Measurements from ENCODE around the gene PIK3CD.
A peak's percentile ranks its signal among the peaks of the same experiment; 100 is the strongest.

The PIK3CD gene

DNA sequence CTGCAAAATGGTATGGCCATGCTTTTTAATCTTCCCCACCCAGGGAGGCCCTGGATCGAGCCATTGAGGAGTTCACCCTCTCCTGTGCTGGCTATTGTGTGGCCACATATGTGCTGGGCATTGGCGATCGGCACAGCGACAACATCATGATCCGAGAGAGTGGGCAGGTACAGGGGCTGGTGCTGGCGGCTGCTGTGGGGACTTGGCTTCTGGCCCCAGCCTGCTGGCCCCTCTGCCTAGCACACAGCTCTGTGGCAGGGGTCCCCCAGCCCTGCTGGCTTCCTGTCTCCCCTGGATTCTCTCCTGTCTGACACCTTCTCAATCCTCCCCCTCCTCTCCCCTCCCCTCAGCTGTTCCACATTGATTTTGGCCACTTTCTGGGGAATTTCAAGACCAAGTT is 72.4 kb downstream of the PIK3CD start:
- H3K4me2 ChIP-seq (ENCODE audit: low read length): no peak overlapping the region
- peaks cover 5% of the 10 kb centered on the region; the same call in 1 of the 2 replicates for H3K9me3 ChIP-seq (ENCODE audit: low read length)
- H3F3A ChIP-seq (ENCODE audit: insufficient read depth, low read length): 0 out of 2 replicates have a peak, but pooled peaks cover 3% of the 10 kb centered on the region
- no peak overlapping the region for H3K4me3 ChIP-seq (ENCODE audit: low read depth, low read length, poor library complexity, severe bottlenecking)
- H3K4me1 ChIP-seq (ENCODE audit: insufficient read depth, low read length, severe bottlenecking): peaks cover 22% of the 10 kb centered on the region
- no peaks in the 10 kb centered on the region for H3K27me3 ChIP-seq (ENCODE audit: insufficient read depth, low read length)
- H3K36me3 ChIP-seq (ENCODE audit: insufficient read depth, low read length): peaks cover 63% of the 10 kb centered on the region
- no peaks in the 10 kb centered on the region for H3K79me2 ChIP-seq (ENCODE audit: insufficient read depth, low read length)
- H3K27ac ChIP-seq (ENCODE audit: low read depth, low read length, poor library complexity, severe bottlenecking): no peak overlapping the region
- H3K9ac ChIP-seq (ENCODE audit: low read length): no peak overlapping the region
- H3K9me2 ChIP-seq (ENCODE audit: low read depth, low read length): no peaks in the 10 kb centered on the region
- no peaks in the 10 kb centered on the region for H4K20me1 ChIP-seq (ENCODE audit: insufficient read depth, low read length)
- TF ChIP-seq EZH2 (IDR thresholded peaks at IDR 0.05; ENCODE audit: borderline replicate concordance, low read length): no peak
- no peak overlapping the region for H2AFZ ChIP-seq (ENCODE audit: low read length)

DNA sequence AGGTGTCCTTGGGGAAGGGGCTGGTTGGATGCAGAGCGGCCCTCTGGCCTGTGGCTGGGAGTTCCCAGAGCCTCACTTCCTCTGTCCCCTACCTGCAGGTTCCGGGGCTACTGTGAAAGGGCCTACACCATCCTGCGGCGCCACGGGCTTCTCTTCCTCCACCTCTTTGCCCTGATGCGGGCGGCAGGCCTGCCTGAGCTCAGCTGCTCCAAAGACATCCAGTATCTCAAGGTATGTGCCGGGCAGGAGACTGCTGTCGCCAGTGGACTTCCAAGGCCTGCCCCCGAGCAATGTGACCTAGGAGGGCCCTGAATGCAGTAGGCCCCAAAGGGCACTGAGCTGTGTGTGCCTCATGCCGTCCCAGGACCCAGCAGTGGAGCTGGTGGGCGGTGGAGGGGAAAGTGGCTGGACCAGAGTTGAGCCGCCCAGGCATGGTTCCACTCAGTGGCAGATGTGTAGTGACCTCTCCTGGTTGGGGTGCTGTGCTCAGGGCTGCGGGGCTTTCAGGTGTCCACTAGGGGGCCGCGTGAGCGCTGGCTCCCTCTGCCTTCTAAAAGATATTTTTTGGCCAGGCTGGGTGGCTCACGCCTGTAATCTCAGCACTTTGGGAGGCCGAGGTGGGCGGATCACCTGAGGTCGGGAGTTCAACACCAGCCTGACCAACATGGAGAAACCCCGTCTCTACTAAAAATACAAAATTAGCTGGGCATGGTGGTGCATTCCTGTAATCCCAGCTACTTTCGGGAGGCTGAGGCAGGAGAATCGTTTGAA is 73.4 kb downstream of the PIK3CD start:
- Histone ChIP-seq H2AFZ (ENCODE audit: low read length) (no peak overlapping the region), H3K79me2 (ENCODE audit: insufficient read depth, low read length) (no peaks in the 10 kb centered on the region), H3K9ac (ENCODE audit: low read length) (no peak overlapping the region), H4K20me1 (ENCODE audit: insufficient read depth, low read length) (no peaks in the 10 kb centered on the region), H3K4me3 (ENCODE audit: low read depth, low read length, poor library complexity, severe bottlenecking) (no peak overlapping the region), H3K27me3 (ENCODE audit: insufficient read depth, low read length) (no peaks in the 10 kb centered on the region), H3K4me2 (ENCODE audit: low read length) (no peak overlapping the region), H3K9me2 (ENCODE audit: low read depth, low read length) (no peaks in the 10 kb centered on the region), H3F3A (ENCODE audit: insufficient read depth, low read length) (0 out of 2 replicates have a peak, but pooled peaks cover 3% of the 10 kb centered on the region), H3K9me3 (ENCODE audit: low read length) (peaks cover 5% of the 10 kb centered on the region; the same call in 1 of the 2 replicates), H3K36me3 (ENCODE audit: insufficient read depth, low read length) (peaks cover 69% of the 10 kb centered on the region), H3K4me1 (ENCODE audit: insufficient read depth, low read length, severe bottlenecking) (peaks cover 13% of the 10 kb centered on the region), H3K27ac (ENCODE audit: low read depth, low read length, poor library complexity, severe bottlenecking) (peak overlapping the region; percentile 23)
- no peak for TF ChIP-seq EZH2 (IDR thresholded peaks at IDR 0.05; ENCODE audit: borderline replicate concordance, low read length)
- TF ChIP-seq, protein P1, sequence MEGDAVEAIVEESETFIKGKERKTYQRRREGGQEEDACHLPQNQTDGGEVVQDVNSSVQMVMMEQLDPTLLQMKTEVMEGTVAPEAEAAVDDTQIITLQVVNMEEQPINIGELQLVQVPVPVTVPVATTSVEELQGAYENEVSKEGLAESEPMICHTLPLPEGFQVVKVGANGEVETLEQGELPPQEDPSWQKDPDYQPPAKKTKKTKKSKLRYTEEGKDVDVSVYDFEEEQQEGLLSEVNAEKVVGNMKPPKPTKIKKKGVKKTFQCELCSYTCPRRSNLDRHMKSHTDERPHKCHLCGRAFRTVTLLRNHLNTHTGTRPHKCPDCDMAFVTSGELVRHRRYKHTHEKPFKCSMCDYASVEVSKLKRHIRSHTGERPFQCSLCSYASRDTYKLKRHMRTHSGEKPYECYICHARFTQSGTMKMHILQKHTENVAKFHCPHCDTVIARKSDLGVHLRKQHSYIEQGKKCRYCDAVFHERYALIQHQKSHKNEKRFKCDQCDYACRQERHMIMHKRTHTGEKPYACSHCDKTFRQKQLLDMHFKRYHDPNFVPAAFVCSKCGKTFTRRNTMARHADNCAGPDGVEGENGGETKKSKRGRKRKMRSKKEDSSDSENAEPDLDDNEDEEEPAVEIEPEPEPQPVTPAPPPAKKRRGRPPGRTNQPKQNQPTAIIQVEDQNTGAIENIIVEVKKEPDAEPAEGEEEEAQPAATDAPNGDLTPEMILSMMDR (IDR thresholded peaks at IDR 0.05; ENCODE audit: low read length): peak; percentile 87

DNA sequence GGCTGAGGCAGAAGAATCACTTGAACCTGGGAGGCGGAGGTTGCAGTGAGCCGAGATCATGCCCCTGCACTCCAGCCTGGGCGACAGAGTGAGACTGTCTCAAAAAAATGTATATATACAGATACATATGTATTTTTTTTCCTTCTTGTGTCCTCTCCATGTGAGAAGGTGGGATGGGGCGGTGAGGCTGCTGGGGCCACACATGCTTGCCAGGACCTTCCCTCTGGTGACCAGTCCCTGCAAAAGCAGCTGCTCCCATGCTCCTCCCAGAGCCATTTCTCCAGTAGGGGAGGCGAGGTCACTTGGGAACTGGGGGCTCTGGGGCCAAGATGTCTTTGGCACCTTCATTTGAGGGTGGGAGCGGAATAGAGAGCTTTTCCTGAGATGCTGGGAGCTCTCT is 74.9 kb downstream of the PIK3CD start:
- H3K4me3 ChIP-seq (ENCODE audit: low read depth, low read length, poor library complexity, severe bottlenecking): no peak overlapping the region
- H2AFZ ChIP-seq (ENCODE audit: low read length): no peak overlapping the region
- H3K9me3 ChIP-seq (ENCODE audit: low read length): peaks cover 5% of the 10 kb centered on the region; the same call in 1 of the 2 replicates
- H3K79me2 ChIP-seq (ENCODE audit: insufficient read depth, low read length): no peaks in the 10 kb centered on the region
- peak overlapping the region; percentile 44 for H3K27ac ChIP-seq (ENCODE audit: low read depth, low read length, poor library complexity, severe bottlenecking)
- H3K36me3 ChIP-seq (ENCODE audit: insufficient read depth, low read length): peaks cover 81% of the 10 kb centered on the region
- H3K4me2 ChIP-seq (ENCODE audit: low read length): no peak overlapping the region
- H3F3A ChIP-seq (ENCODE audit: insufficient read depth, low read length): 0 out of 2 replicates have a peak, but pooled peaks cover 3% of the 10 kb centered on the region
- H4K20me1 ChIP-seq (ENCODE audit: insufficient read depth, low read length): no peaks in the 10 kb centered on the region
- H3K9ac ChIP-seq (ENCODE audit: low read length): no peak overlapping the region
- no peak for TF ChIP-seq EZH2 (IDR thresholded peaks at IDR 0.05; ENCODE audit: borderline replicate concordance, low read length)
- TF ChIP-seq, protein P1 (IDR thresholded peaks at IDR 0.05; ENCODE audit: low read length): no peak
- H3K27me3 ChIP-seq (ENCODE audit: insufficient read depth, low read length): no peaks in the 10 kb centered on the region
- H3K9me2 ChIP-seq (ENCODE audit: low read depth, low read length): no peaks in the 10 kb centered on the region
- H3K4me1 ChIP-seq (ENCODE audit: insufficient read depth, low read length, severe bottlenecking): peaks cover 11% of the 10 kb centered on the region

All from OCI-LY1 (cell line).